H9 (cell line): ENCODE results near the gene C1QTNF3. TPM values are rescaled to one million over a fixed set of nuclear protein-coding genes. Genes with fewer than 3 reads are reported as not detected.

Experiments
- DNase-seq: peaks from one replicate; pipeline ENCODE4 v3.0.0-alpha.2; 2017
- H2AFZ ChIP-seq: one replicate; pipeline ENCODE4 v1.6.1; 2013; ENCODE audit warnings: mild to moderate bottlenecking, low read length, control low read depth, moderate library complexity
- H2AK5ac ChIP-seq: 2 replicates; pipeline ENCODE4 v1.6.1; 2013; ENCODE audit warnings: low read length, control low read depth, mixed read lengths; ENCODE audit not compliant: insufficient read length
- H2BK120ac ChIP-seq: one replicate; pipeline ENCODE4 v1.6.1; 2013; ENCODE audit warnings: low read depth, mild to moderate bottlenecking, low read length, control low read depth, inconsistent platforms; ENCODE audit not compliant: poor library complexity, severe bottlenecking
- H2BK12ac ChIP-seq: 2 replicates; pipeline ENCODE4 v1.6.1; 2013; ENCODE audit warnings: low read length, control low read depth, mixed read lengths, low read depth; ENCODE audit not compliant: insufficient read length
- H2BK15ac ChIP-seq: 2 replicates; pipeline ENCODE4 v1.6.1; 2013; ENCODE audit warnings: low read depth, low read length, control low read depth
- H2BK20ac ChIP-seq: one replicate; pipeline ENCODE4 v1.6.1; 2013; ENCODE audit warnings: low read depth, mild to moderate bottlenecking, low read length, control low read depth, inconsistent platforms; ENCODE audit not compliant: poor library complexity, severe bottlenecking
- H2BK5ac ChIP-seq: 2 replicates; pipeline ENCODE4 v1.6.1; 2013; ENCODE audit warnings: low read length, control low read depth, mixed read lengths; ENCODE audit not compliant: insufficient read length
- H3K14ac ChIP-seq: 2 replicates; pipeline ENCODE4 v1.6.1; 2013; ENCODE audit warnings: low read length, control low read depth; ENCODE audit not compliant: insufficient read depth
- H3K18ac ChIP-seq: 2 replicates; pipeline ENCODE4 v1.6.1; 2013; ENCODE audit warnings: low read depth, mild to moderate bottlenecking, mixed read lengths, low read length, control low read depth; ENCODE audit not compliant: insufficient read length
- H3K23ac ChIP-seq: 2 replicates; pipeline ENCODE4 v1.6.1; 2013; ENCODE audit warnings: low read length, control low read depth, mixed read lengths, low read depth; ENCODE audit not compliant: insufficient read length
- H3K23me2 ChIP-seq: 2 replicates; pipeline ENCODE4 v1.6.1; 2013; ENCODE audit warnings: low read depth, mild to moderate bottlenecking, mixed read lengths, low read length, control low read depth; ENCODE audit not compliant: insufficient read length, poor library complexity, severe bottlenecking
- H3K27ac ChIP-seq: 2 replicates; pipeline ENCODE4 v1.5.1; 2013; ENCODE audit warnings: low read length, control low read depth, mixed read lengths, low read depth; ENCODE audit not compliant: insufficient read length
- H3K27me3 ChIP-seq: 2 replicates; pipeline ENCODE4 v1.6.1; 2013; ENCODE audit warnings: low read length, control low read depth, inconsistent platforms; ENCODE audit not compliant: insufficient read depth
- H3K4ac ChIP-seq: 2 replicates; pipeline ENCODE4 v1.6.1; 2013; ENCODE audit warnings: low read depth, mild to moderate bottlenecking, control low read depth, inconsistent platforms, low read length, moderate library complexity
- H3K4me1 ChIP-seq: 2 replicates; pipeline ENCODE4 v1.6.1; 2013; ENCODE audit warnings: low read length, control low read depth, inconsistent platforms; ENCODE audit not compliant: insufficient read depth
- H3K4me2 ChIP-seq: 2 replicates; pipeline ENCODE4 v1.6.1; 2013; ENCODE audit warnings: low read length, control low read depth, mixed read lengths; ENCODE audit not compliant: insufficient read length, insufficient read depth
- H3K56ac ChIP-seq: 2 replicates; pipeline ENCODE4 v1.6.1; 2013; ENCODE audit warnings: low read depth, mild to moderate bottlenecking, mixed read lengths, low read length, control low read depth; ENCODE audit not compliant: insufficient read length
- H3K79me1 ChIP-seq: 2 replicates; pipeline ENCODE4 v1.6.1; 2013; ENCODE audit warnings: low read depth, mild to moderate bottlenecking, moderate library complexity, low read length, control low read depth, inconsistent platforms; ENCODE audit not compliant: insufficient read depth, poor library complexity, severe bottlenecking
- H3K79me2 ChIP-seq: 2 replicates; pipeline ENCODE4 v1.6.1; 2013; ENCODE audit warnings: low read length, control low read depth, inconsistent platforms; ENCODE audit not compliant: insufficient read depth
- H3K9ac ChIP-seq: 2 replicates; pipeline ENCODE4 v1.6.1; 2013; ENCODE audit warnings: low read length, control low read depth, mixed read lengths; ENCODE audit not compliant: insufficient read length; ENCODE audit errors: extremely low read depth
- H3K9me3 ChIP-seq: one replicate; pipeline ENCODE4 v1.6.1; 2013; ENCODE audit warnings: low read depth, low read length, inconsistent platforms; ENCODE audit not compliant: control insufficient read depth
- H3T11ph ChIP-seq: one replicate; pipeline ENCODE4 v1.6.1; 2013; ENCODE audit warnings: mild to moderate bottlenecking, low read length, control low read depth, inconsistent platforms
- H4K20me1 ChIP-seq: one replicate; pipeline ENCODE4 v1.6.1; 2013; ENCODE audit not compliant: control insufficient read depth, insufficient read length, insufficient read depth
- H4K5ac ChIP-seq: 2 replicates; pipeline ENCODE4 v1.6.1; 2013; ENCODE audit warnings: low read depth, mild to moderate bottlenecking, mixed read lengths, low read length, control low read depth; ENCODE audit not compliant: insufficient read length
- H4K8ac ChIP-seq: replicated peaks from 2 replicates; pipeline ENCODE4 v1.6.1; 2013; ENCODE audit warnings: low read length, control low read depth, mixed read lengths, low read depth; ENCODE audit not compliant: insufficient read length
- H4K91ac ChIP-seq: 2 replicates; pipeline ENCODE4 v1.6.1; 2013; ENCODE audit warnings: low read depth, mild to moderate bottlenecking, moderate library complexity, mixed read lengths, low read length, control low read depth; ENCODE audit not compliant: insufficient read length
- H3K27ac Mint-ChIP-seq, 3 experiments: 2 replicates in 2 of 3; 3 replicates in 1 of 3; pipeline ENCODE4 v1.8.0; 2020 to 2021; ENCODE audit warnings: mixed read lengths in 3 of 3, mild to moderate bottlenecking in 1 of 3, moderate library complexity in 1 of 3
- H3K27me3 Mint-ChIP-seq: 2 replicates; pipeline ENCODE4 v1.8.0; 2021; ENCODE audit warnings: low read depth, mild to moderate bottlenecking, moderate library complexity, mixed read lengths
- H3K36me3 Mint-ChIP-seq, 3 experiments: 2 replicates in 2 of 3; 3 replicates in 1 of 3; pipeline ENCODE4 v1.8.0; 2020 to 2021; ENCODE audit warnings: low read depth in 3 of 3, mixed read lengths in 3 of 3; ENCODE audit not compliant: insufficient read depth in 1 of 3
- H3K4me1 Mint-ChIP-seq, 2 experiments: 2 replicates each; pipeline ENCODE4 v1.8.0; 2020; ENCODE audit warnings: mixed read lengths in 2 of 2
- H3K4me3 Mint-ChIP-seq, 2 experiments: 2 replicates in 1 of 2; 3 replicates in 1 of 2; pipeline ENCODE4 v1.8.0; 2020 to 2021; ENCODE audit warnings: mild to moderate bottlenecking in 2 of 2, mixed read lengths in 2 of 2, moderate library complexity in 1 of 2
- H3K9me3 Mint-ChIP-seq, 2 experiments: 2 replicates in 1 of 2; 3 replicates in 1 of 2; pipeline ENCODE4 v1.8.0; 2020; ENCODE audit warnings: mild to moderate bottlenecking in 2 of 2, mixed read lengths in 2 of 2, moderate library complexity in 1 of 2
- CTCF ChIP-seq: fragments of 200-600 bp; sonication (generic); conservative IDR thresholded peaks from 3 replicates; pipeline ENCODE4 v1.8.0; 2021; ENCODE audit warnings: antibody characterized with exemption, mild to moderate bottlenecking
- WGBS: extraction: QIAGEN DNeasy Blood & Tissue Kit; methylation state at CpG from one replicate; pipeline ENCODE4 v1.1.7; 2013; ENCODE audit warnings: missing lambda C conversion rate, low lambda C conversion rate, mixed read lengths; ENCODE audit not compliant: insufficient read length; ENCODE audit errors: extremely low coverage; 5-methylcytosine and 5-hydroxymethylcytosine counted together
- total RNA-seq: library from RNA; stranded (reverse); gene quantifications from 2 replicates; pipeline ENCODE4 v1.2.1, GENCODE V29; 2021

Gene C1QTNF3
- total RNA-seq, 1 experiment from 2014 or later = 1.1 TPM

GRCh38 chr5:34005211-34005610 is 37.8 kb downstream of the C1QTNF3 start:
- Histone ChIP-seq H3K9ac (no peak overlapping the region), H3K4me1 (no peaks in the 10 kb centered on the region), H3K4me2 (no peak overlapping the region), H4K91ac (no peak overlapping the region), H2BK20ac (no peak overlapping the region), H4K20me1 (no peaks in the 10 kb centered on the region), H3K14ac (no peak overlapping the region), H3K79me1 (no peaks in the 10 kb centered on the region), H3K9me3 (no peaks in the 10 kb centered on the region), H3T11ph (no peak overlapping the region), H3K23ac (no peak overlapping the region), H3K4ac (no peak overlapping the region), H2BK12ac (no peak overlapping the region), H2AK5ac (no peak overlapping the region), H3K27ac (no peak overlapping the region), H3K79me2 (no peaks in the 10 kb centered on the region), H3K27me3 (no peaks in the 10 kb centered on the region), H4K5ac (no peak overlapping the region), H3K18ac (no peak overlapping the region), H2AFZ (no peak overlapping the region), H3K23me2 (peaks cover 3% of the 10 kb centered on the region), H2BK15ac (no peak overlapping the region), H3K56ac (no peak overlapping the region), H2BK5ac (no peak overlapping the region), H2BK120ac (no peak overlapping the region), H4K8ac (no peak overlapping the region)
- no peaks in the 10 kb centered on the region; a peak in 1 of 5 replicates for H3K9me3 Mint-ChIP-seq
- peaks cover 26 to 35% of the 10 kb centered on the region in 2 experiments for H3K4me1 Mint-ChIP-seq
- WGBS = no CpG with 5 or more reads among the region's 4 CpGs
- no peak overlapping the region for H3K4me3 Mint-ChIP-seq
- no peak for DNase-seq
- TF ChIP-seq CTCF = no peak
- H3K27ac Mint-ChIP-seq = no peak overlapping the region
- H3K36me3 Mint-ChIP-seq = peaks cover 0 to 27% (median 9%) of the 10 kb centered on the region in 3 experiments; a peak in 6 of 7 replicates
- no peaks in the 10 kb centered on the region for H3K27me3 Mint-ChIP-seq
